HCT116 (cell line): ENCODE measurements around the gene INPP5F.

Source experiments
- ATF3 ChIP-seq: IDR thresholded peaks from 2 replicates; pipeline ENCODE4 v1.6.1; 2012
- CEBPB ChIP-seq: IDR thresholded peaks from 2 replicates; pipeline ENCODE4 v1.6.1; 2012; ENCODE audit warnings: low read depth
- CTCF ChIP-seq, 3 experiments: fragments of 200-600 bp in 1 of 3; sonication (generic) in 1 of 3; IDR thresholded peaks in 2 of 3; conservative IDR thresholded peaks in 1 of 3; 2 replicates each; pipeline ENCODE4 v1.5.1; 2012 to 2017; ENCODE audit warnings: low read depth in 2 of 3, low read length in 2 of 3, antibody characterized with exemption in 1 of 3, borderline replicate concordance in 1 of 3, control low read depth in 1 of 3, mild to moderate bottlenecking in 1 of 3, mixed read lengths in 1 of 3, mixed run types in 1 of 3, moderate library complexity in 1 of 3; ENCODE audit not compliant: insufficient read depth in 1 of 3
- EGR1 ChIP-seq: IDR thresholded peaks from 2 replicates; pipeline ENCODE4 v1.6.1; 2012; ENCODE audit warnings: low read depth
- EZH2 ChIP-seq: fragments of 200-600 bp; sonication (generic); IDR thresholded peaks from 2 replicates; pipeline ENCODE4 v1.6.1; 2017; ENCODE audit warnings: antibody characterized with exemption, mixed run types
- EZH2phosphoT487 ChIP-seq: fragments of 200-600 bp; IDR thresholded peaks from 2 replicates; pipeline ENCODE4 v1.6.1; 2018; ENCODE audit warnings: antibody characterized with exemption, borderline replicate concordance
- JUND ChIP-seq: IDR thresholded peaks from 2 replicates; pipeline ENCODE4 v1.6.1; 2012
- POLR2A ChIP-seq: IDR thresholded peaks from 2 replicates; pipeline ENCODE4 v1.7.0; 2011; ENCODE audit warnings: borderline replicate concordance; ENCODE audit not compliant: insufficient read depth, insufficient read length; ENCODE audit errors: extremely low read depth
- POLR2AphosphoS5 ChIP-seq: IDR thresholded peaks from 2 replicates; pipeline ENCODE4 v1.6.1; 2011; ENCODE audit warnings: mild to moderate bottlenecking, low read depth, low read length, moderate library complexity
- REST ChIP-seq: IDR thresholded peaks from 2 replicates; pipeline ENCODE4 v1.6.1; 2012; ENCODE audit warnings: low read depth
- SP1 ChIP-seq: IDR thresholded peaks from 2 replicates; pipeline ENCODE4 v1.6.1; 2012; ENCODE audit warnings: low read depth
- ZBTB33 ChIP-seq: IDR thresholded peaks from 2 replicates; pipeline ENCODE4 v1.6.1; 2011; ENCODE audit warnings: mild to moderate bottlenecking, low read length, moderate library complexity; ENCODE audit not compliant: insufficient replicate concordance; ENCODE audit errors: extremely low read depth
- ZNF274 ChIP-seq: fragments of 200-500 bp; sonication (Bioruptor generic); IDR thresholded peaks from 2 replicates; pipeline ENCODE4 v1.6.1; 2014; ENCODE audit warnings: mild to moderate bottlenecking, low read depth, low read length, inconsistent platforms
- TF ChIP-seq, protein P1 (sequence below): IDR thresholded peaks from 2 replicates; pipeline ENCODE4 v1.6.1; 2012

GRCh38 chr10:119693262-119693957, 32.4 kb upstream of the INPP5F start:
- no peak for TF ChIP-seq JUND
- no peak for TF ChIP-seq REST
- TF ChIP-seq CTCF (IDR thresholded peaks at IDR 0.05 in 2 of 3, conservative IDR thresholded peaks at IDR 0.05 in 1 of 3; ENCODE audit: borderline replicate concordance in 1 of 3, insufficient read depth in 1 of 3, low read depth in 2 of 3, low read length in 2 of 3), result no peak
- TF ChIP-seq CEBPB, result no peak
- TF ChIP-seq POLR2AphosphoS5, result no peak
- TF ChIP-seq POLR2A, result no peak
- TF ChIP-seq, protein P1, sequence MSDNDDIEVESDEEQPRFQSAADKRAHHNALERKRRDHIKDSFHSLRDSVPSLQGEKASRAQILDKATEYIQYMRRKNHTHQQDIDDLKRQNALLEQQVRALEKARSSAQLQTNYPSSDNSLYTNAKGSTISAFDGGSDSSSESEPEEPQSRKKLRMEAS, result no peak
- no peak for TF ChIP-seq EZH2
- no peak for TF ChIP-seq EZH2phosphoT487
- TF ChIP-seq ZNF274, result no peak
- TF ChIP-seq EGR1, result no peak
- no peak for TF ChIP-seq SP1
- TF ChIP-seq ATF3, result no peak
- TF ChIP-seq ZBTB33, result no peak
